K562 (cell line): ENCODE measurements around the gene THBS2. TPM values are rescaled to one million over a fixed set of nuclear protein-coding genes. Genes with fewer than 3 reads are reported as not detected.

Experiments used
- ATAC-seq: fragments of 200-7000 bp; cut with Tn5 transposase; 3 replicates; pipeline ENCODE4 v1.9.1; 2020; ENCODE audit warnings: moderate library complexity
- BruUV-seq: library from RNA; stranded (reverse); fragments of 400-500 nt; replicated peaks from 2 replicates; lab custom pipeline; 2021; lab: Mats Ljungman, UMichigan
- CTCF ChIA-PET: fragments of 300-600 bp; formaldehyde crosslinking; extraction: SDS; loops from one replicate; lab custom pipeline; 2021; ENCODE audit warnings: low intra/inter-chr PET ratio; lab: Yijun Ruan, JAX
- POLR2A ChIA-PET: fragments of 300-600, 350-650 bp; sonication (Branson Sonifier 250); formaldehyde crosslinking; extraction: SDS; loops from one replicate; lab custom pipeline; 2021; ENCODE audit warnings: antibody characterized with exemption, inconsistent platforms; lab: Yijun Ruan, JAX
- DNase-seq, 4 experiments: peaks; one replicate each; pipeline versions ENCODE4 v3.0.0 to v3.0.0-alpha.2; 2011 to 2018; ENCODE audit warnings: low spot score in 3 of 4, mixed read lengths in 3 of 4; ENCODE audit errors: extremely low read depth in 1 of 4
- FAIRE-seq: peaks from 2 replicates; lab custom pipeline; 2011; peaks lifted over from hg19 to GRCh38; lab: Jason Lieb, UNC
- H2AFZ ChIP-seq: 2 replicates; pipeline ENCODE4 v1.6.0; 2011; ENCODE audit warnings: low read depth, low read length, control low read depth, inconsistent platforms
- H3K27ac ChIP-seq: fragments of 200-600 bp; 3 replicates; pipeline ENCODE4 v1.8.0; 2011; ENCODE audit warnings: low read depth, mild to moderate bottlenecking, control low read depth, inconsistent platforms, low read length, moderate library complexity, mixed read lengths; ENCODE audit errors: extremely low read depth
- H3K27me3 ChIP-seq, 2 experiments: fragments of 300-600 bp in 1 of 2; 2 replicates in 1 of 2; 3 replicates in 1 of 2; pipeline versions ENCODE4 v1.6.0 to v1.8.0; 2011; ENCODE audit warnings: inconsistent platforms in 2 of 2, low read length in 2 of 2, mild to moderate bottlenecking in 1 of 2, mixed read lengths in 1 of 2, moderate library complexity in 1 of 2; ENCODE audit not compliant: control insufficient read depth in 2 of 2, insufficient read depth in 2 of 2
- H3K36me3 ChIP-seq: fragments of 300-600 bp; 3 replicates; pipeline ENCODE4 v1.8.0; 2011; ENCODE audit warnings: mild to moderate bottlenecking, low read length, inconsistent platforms; ENCODE audit not compliant: control insufficient read depth, insufficient read depth
- H3K4me1 ChIP-seq, 2 experiments: fragments of 200-600 bp in 1 of 2; replicated peaks in 1 of 2; 2 replicates in 1 of 2; 3 replicates in 1 of 2; pipeline versions ENCODE4 v1.5.1 to v1.8.0; 2011; ENCODE audit warnings: inconsistent platforms in 2 of 2, low read length in 2 of 2, mild to moderate bottlenecking in 1 of 2, mixed read lengths in 1 of 2, moderate library complexity in 1 of 2; ENCODE audit not compliant: control insufficient read depth in 2 of 2, insufficient read depth in 2 of 2
- H3K4me2 ChIP-seq: 2 replicates; pipeline ENCODE4 v1.6.1; 2011; ENCODE audit warnings: low read length, control low read depth, inconsistent platforms, mixed read lengths; ENCODE audit not compliant: insufficient read depth
- H3K4me3 ChIP-seq: fragments of 200-600 bp; sonication (generic), shearing (Covaris generic); 2 replicates; pipeline ENCODE4 v1.5.1; 2016; ENCODE audit warnings: control low read depth, inconsistent platforms
- H3K79me2 ChIP-seq: fragments of 200-600 bp; 3 replicates; pipeline ENCODE4 v1.8.0; 2011; ENCODE audit warnings: low read length, inconsistent platforms; ENCODE audit not compliant: control insufficient read depth, insufficient read depth
- H3K9ac ChIP-seq, 2 experiments: 2 replicates each; pipeline versions ENCODE4 v1.6.0 to v1.6.1; 2011; ENCODE audit warnings: low read depth in 2 of 2, low read length in 2 of 2, control low read depth in 1 of 2, inconsistent platforms in 1 of 2, mild to moderate bottlenecking in 1 of 2, mixed read lengths in 1 of 2; ENCODE audit not compliant: insufficient read depth in 1 of 2
- H3K9me1 ChIP-seq: one replicate; pipeline ENCODE4 v1.6.0; 2011; ENCODE audit warnings: inconsistent platforms, mild to moderate bottlenecking, low read length, moderate library complexity; ENCODE audit not compliant: control insufficient read depth, insufficient read depth
- H3K9me3 ChIP-seq: replicated peaks from 2 replicates; pipeline ENCODE4 v1.5.1; 2011; ENCODE audit warnings: low read depth, low read length, inconsistent platforms; ENCODE audit not compliant: control insufficient read depth, insufficient read depth
- H4K20me1 ChIP-seq: replicated peaks from 2 replicates; pipeline ENCODE4 v1.6.1; 2011; ENCODE audit warnings: low read length, inconsistent platforms, mixed read lengths; ENCODE audit not compliant: control insufficient read depth, insufficient read depth
- JUN ChIP-seq, 2 experiments: sonication (generic) in 1 of 2; formaldehyde crosslinking in 1 of 2; IDR thresholded peaks; 2 replicates each; pipeline versions ENCODE4 v1.6.1 to v1.8.0; 2012 to 2022; ENCODE audit warnings: borderline replicate concordance in 2 of 2, mild to moderate bottlenecking in 2 of 2, improper control_type of control experiment in 1 of 2, low read depth in 1 of 2, low read length in 1 of 2, missing genetic modification reagents in 1 of 2
- TEAD1 ChIP-seq, 2 experiments: fragments of 450-650 bp in 1 of 2; sonication (generic) in 1 of 2; formaldehyde crosslinking; IDR thresholded peaks; 2 replicates each; pipeline versions ENCODE4 v1.4.0 to v1.8.0; 2020 to 2022; ENCODE audit warnings: mild to moderate bottlenecking in 2 of 2, missing genetic modification reagents in 1 of 2
- ZBTB17 ChIP-seq: fragments of 450-650 bp; formaldehyde crosslinking; IDR thresholded peaks from 2 replicates; pipeline ENCODE4 v1.4.0; 2020; ENCODE audit warnings: mild to moderate bottlenecking
- ZNF644 ChIP-seq: fragments of 200-800 bp; sonication (Bioruptor generic); IDR thresholded peaks from 2 replicates; pipeline ENCODE4 v1.6.1; 2016; ENCODE audit warnings: low read depth, missing genetic modification characterization, missing compliant biosample characterization
- WGBS: fragments of 100-300 bp; shearing (Covaris generic); methylation state at CpG from one replicate; pipeline ENCODE4 v1.1.6; 2016; ENCODE audit warnings: low coverage, mixed read lengths; ENCODE audit not compliant: insufficient coverage; ENCODE audit errors: missing lambda C conversion rate; 5-methylcytosine and 5-hydroxymethylcytosine counted together
- in situ Hi-C: fragments of 300-500 bp; cut with MboI; formaldehyde crosslinking; loops from 4 replicates; pipeline ENCODE4 v1.15.0; 2018; ENCODE audit warnings: inconsistent platforms, mixed read lengths
- intact Hi-C: fragments of 100-400 bp; cut with micrococcal nuclease; formaldehyde crosslinking; loops from 2 replicates; pipeline ENCODE4 v1.14.2; 2022
- polyA plus RNA-seq, 8 experiments: library from polyadenylated mRNA; depleted of rRNA in 4 of 8; stranded (reverse) in 5 of 8; unstranded in 3 of 8; fragments of >200 nt; fragmentation: Nextera tagmentation in 2 of 8; fragmentation: Illumina TruSeq in 1 of 8; extraction: Ambion mirVana in 2 of 8; extraction: Trizol in 1 of 8; gene quantifications; 2 replicates each; pipeline versions ENCODE4 v1.2.1 to v1.2.3, GENCODE V29; 2011 to 2014; ENCODE audit warnings: inconsistent platforms in 1 of 8, missing spikeins in 1 of 8
- total RNA-seq, 7 experiments: library from RNA; depleted of rRNA in 6 of 7; stranded (reverse); fragments of >200 nt in 6 of 7; fragmentation: Illumina TruSeq in 2 of 7; extraction: Trizol in 2 of 7; gene quantifications; 2 replicates each; pipeline versions ENCODE4 v1.2.1 to v1.2.3, GENCODE V29; 2011 to 2021; ENCODE audit warnings: low replicate concordance in 1 of 7
- TF ChIP-seq, protein P1 (sequence below): fragments of 450-650 bp; IDR thresholded peaks from 2 replicates; pipeline ENCODE4 v1.7.0; 2016; ENCODE audit warnings: borderline replicate concordance

Gene THBS2
- total and polyA plus RNA-seq, 9 of the 15 experiments (the other 6 are each of a cell fraction or from before 2014, with no cell fraction given) = 0.03 to 0.11 (median 0.03) TPM; not detected in 6

- Histone ChIP-seq H3K9me1 (no peaks in the 10 kb centered on the region), H3K4me1 (no peaks in the 10 kb centered on the region), H3K9me3 (no peaks in the 10 kb centered on the region), H4K20me1 (no peaks in the 10 kb centered on the region), H3K79me2 (no peaks in the 10 kb centered on the region), H3K4me3 (no peak overlapping the region), H2AFZ (no peak overlapping the region), H3K36me3 (no peaks in the 10 kb centered on the region), H3K27me3 (peaks cover 9 to 35% of the 10 kb centered on the region in 2 experiments; a peak in 3 of 5 replicates), H3K4me2 (no peak overlapping the region), H3K27ac (no peak overlapping the region), H3K9ac (no peak overlapping the region)
- TF ChIP-seq ZNF644 = no peak
- TF ChIP-seq TEAD1 (CRISPR knock-in tag; IDR thresholded peaks at IDR 0.05) = no peak
- no peak for TF ChIP-seq ZBTB17
- no peak for TF ChIP-seq JUN (IDR thresholded peaks at IDR 0.05; ENCODE audit: borderline replicate concordance, low read depth, low read length)
- no peak for TF ChIP-seq JUN (CRISPR knock-in tag; IDR thresholded peaks at IDR 0.05; ENCODE audit: borderline replicate concordance)
- TF ChIP-seq, protein P1, sequence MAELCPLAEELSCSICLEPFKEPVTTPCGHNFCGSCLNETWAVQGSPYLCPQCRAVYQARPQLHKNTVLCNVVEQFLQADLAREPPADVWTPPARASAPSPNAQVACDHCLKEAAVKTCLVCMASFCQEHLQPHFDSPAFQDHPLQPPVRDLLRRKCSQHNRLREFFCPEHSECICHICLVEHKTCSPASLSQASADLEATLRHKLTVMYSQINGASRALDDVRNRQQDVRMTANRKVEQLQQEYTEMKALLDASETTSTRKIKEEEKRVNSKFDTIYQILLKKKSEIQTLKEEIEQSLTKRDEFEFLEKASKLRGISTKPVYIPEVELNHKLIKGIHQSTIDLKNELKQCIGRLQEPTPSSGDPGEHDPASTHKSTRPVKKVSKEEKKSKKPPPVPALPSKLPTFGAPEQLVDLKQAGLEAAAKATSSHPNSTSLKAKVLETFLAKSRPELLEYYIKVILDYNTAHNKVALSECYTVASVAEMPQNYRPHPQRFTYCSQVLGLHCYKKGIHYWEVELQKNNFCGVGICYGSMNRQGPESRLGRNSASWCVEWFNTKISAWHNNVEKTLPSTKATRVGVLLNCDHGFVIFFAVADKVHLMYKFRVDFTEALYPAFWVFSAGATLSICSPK = no peak
- intact Hi-C loops (no loop called here), in situ Hi-C loops (no loop called here)
- ATAC-seq (no peak), FAIRE-seq (no peak), DNase-seq (no peak)
- ChIA-PET CTCF (no interaction called here), POLR2A (no interaction called here)
- BruUV-seq = no TSS peak
- WGBS = 0% methylated on average over 2 of the region's 2 CpGs
Measured at GRCh38 chr6:169204167-169204566, 49.5 kb downstream of the THBS2 start.
